T-helper 1 cell treated with Interleukin-12 subunit alpha and Interleukin-12 subunit beta and Interleukin-4 antibody, amounts not matched to agents 30 μg/mL and 1 μg/mL, for 36 hours (primary cell): ENCODE measurements around the gene GP1BB.

Source experiments
- H3K27ac Mint-ChIP-seq: one replicate; pipeline ENCODE4 v1.8.0; 2021; ENCODE audit warnings: mild to moderate bottlenecking, mixed read lengths
- H3K27me3 Mint-ChIP-seq: one replicate; pipeline ENCODE4 v1.8.0; 2021; ENCODE audit warnings: low read depth, mixed read lengths
- H3K36me3 Mint-ChIP-seq: one replicate; pipeline ENCODE4 v1.8.0; 2021; ENCODE audit warnings: low read depth, mixed read lengths
- H3K4me1 Mint-ChIP-seq: one replicate; pipeline ENCODE4 v1.8.0; 2021; ENCODE audit warnings: low read depth, mixed read lengths
- H3K4me3 Mint-ChIP-seq: one replicate; pipeline ENCODE4 v1.8.0; 2021; ENCODE audit warnings: mild to moderate bottlenecking, moderate library complexity, mixed read lengths
- H3K9me3 Mint-ChIP-seq: one replicate; pipeline ENCODE4 v1.8.0; 2021; ENCODE audit warnings: mixed read lengths

The GP1BB gene

GRCh38 chr22:19745155-19746101 lies 22.1 kb downstream of the GP1BB start:
- Mint-ChIP-seq H3K36me3 (no peaks in the 10 kb centered on the region), H3K27ac (no peak overlapping the region), H3K9me3 (no peaks in the 10 kb centered on the region), H3K4me1 (no peaks in the 10 kb centered on the region), H3K27me3 (no peaks in the 10 kb centered on the region), H3K4me3 (no peak overlapping the region)

GRCh38 chr22:19746726-19747125 lies 23.4 kb downstream of the GP1BB start:
- Mint-ChIP-seq H3K27me3 (no peaks in the 10 kb centered on the region), H3K36me3 (no peaks in the 10 kb centered on the region), H3K27ac (no peak overlapping the region), H3K4me1 (no peaks in the 10 kb centered on the region), H3K4me3 (no peak overlapping the region), H3K9me3 (no peaks in the 10 kb centered on the region)

GRCh38 chr22:19747551-19747950 lies 24.2 kb downstream of the GP1BB start:
- Mint-ChIP-seq H3K9me3 (no peaks in the 10 kb centered on the region), H3K36me3 (no peaks in the 10 kb centered on the region), H3K27me3 (peaks cover under 1% of the 10 kb centered on the region), H3K4me1 (no peaks in the 10 kb centered on the region), H3K27ac (no peak overlapping the region), H3K4me3 (no peak overlapping the region)

GRCh38 chr22:19748139-19748538 lies 24.8 kb downstream of the GP1BB start:
- no peak overlapping the region for H3K27ac Mint-ChIP-seq
- H3K4me1 Mint-ChIP-seq = no peaks in the 10 kb centered on the region
- H3K9me3 Mint-ChIP-seq = no peaks in the 10 kb centered on the region
- H3K27me3 Mint-ChIP-seq = peaks cover 7% of the 10 kb centered on the region
- H3K36me3 Mint-ChIP-seq = no peaks in the 10 kb centered on the region
- H3K4me3 Mint-ChIP-seq = no peak overlapping the region

- Mint-ChIP-seq H3K4me3 (no peak overlapping the region), H3K9me3 (no peaks in the 10 kb centered on the region), H3K4me1 (no peaks in the 10 kb centered on the region), H3K27ac (no peak overlapping the region), H3K27me3 (peaks cover 15% of the 10 kb centered on the region), H3K36me3 (no peaks in the 10 kb centered on the region)
Measured at GRCh38 chr22:19748991-19749664, 25.8 kb downstream of the GP1BB start.

- no peak overlapping the region for H3K27ac Mint-ChIP-seq
- no peaks in the 10 kb centered on the region for H3K36me3 Mint-ChIP-seq
- no peak overlapping the region for H3K4me3 Mint-ChIP-seq
- no peaks in the 10 kb centered on the region for H3K9me3 Mint-ChIP-seq
- peaks cover 21% of the 10 kb centered on the region for H3K27me3 Mint-ChIP-seq
- no peaks in the 10 kb centered on the region for H3K4me1 Mint-ChIP-seq
Measured at GRCh38 chr22:19749876-19750275, 26.5 kb downstream of the GP1BB start.

GRCh38 chr22:19750507-19751490 lies 27.5 kb downstream of the GP1BB start:
- Mint-ChIP-seq H3K4me3 (no peak overlapping the region), H3K27me3 (peaks cover 24% of the 10 kb centered on the region), H3K27ac (no peak overlapping the region), H3K9me3 (no peaks in the 10 kb centered on the region), H3K36me3 (no peaks in the 10 kb centered on the region), H3K4me1 (no peaks in the 10 kb centered on the region)

- Mint-ChIP-seq H3K4me1 (peaks cover 3% of the 10 kb centered on the region), H3K27me3 (peaks cover 32% of the 10 kb centered on the region), H3K9me3 (no peaks in the 10 kb centered on the region), H3K36me3 (no peaks in the 10 kb centered on the region), H3K4me3 (no peak overlapping the region), H3K27ac (no peak overlapping the region)
Measured at GRCh38 chr22:19751497-19752245, 28.3 kb downstream of the GP1BB start.

- H3K36me3 Mint-ChIP-seq = peaks cover 4% of the 10 kb centered on the region
- H3K9me3 Mint-ChIP-seq = no peaks in the 10 kb centered on the region
- H3K4me3 Mint-ChIP-seq = no peak overlapping the region
- peaks cover 44% of the 10 kb centered on the region for H3K27me3 Mint-ChIP-seq
- no peak overlapping the region for H3K27ac Mint-ChIP-seq
- peaks cover 8% of the 10 kb centered on the region for H3K4me1 Mint-ChIP-seq
Measured at GRCh38 chr22:19753090-19753842, 29.9 kb downstream of the GP1BB start.

GRCh38 chr22:19753996-19754700 lies 30.8 kb downstream of the GP1BB start:
- Mint-ChIP-seq H3K4me1 (peaks cover 8% of the 10 kb centered on the region), H3K27ac (no peak overlapping the region), H3K27me3 (peaks cover 44% of the 10 kb centered on the region), H3K9me3 (no peaks in the 10 kb centered on the region), H3K36me3 (peaks cover 4% of the 10 kb centered on the region), H3K4me3 (no peak overlapping the region)

- Mint-ChIP-seq H3K27me3 (peaks cover 48% of the 10 kb centered on the region), H3K36me3 (peaks cover 4% of the 10 kb centered on the region), H3K4me3 (no peak overlapping the region), H3K9me3 (no peaks in the 10 kb centered on the region), H3K27ac (no peak overlapping the region), H3K4me1 (peaks cover 11% of the 10 kb centered on the region)
Measured at GRCh38 chr22:19754701-19755144, 31.4 kb downstream of the GP1BB start.

- Mint-ChIP-seq H3K27me3 (peaks cover 53% of the 10 kb centered on the region), H3K9me3 (no peaks in the 10 kb centered on the region), H3K4me3 (no peak overlapping the region), H3K27ac (no peak overlapping the region), H3K36me3 (peaks cover 7% of the 10 kb centered on the region), H3K4me1 (peaks cover 16% of the 10 kb centered on the region)
Measured at GRCh38 chr22:19755145-19755710, 31.9 kb downstream of the GP1BB start.
